HEK293 (cell line): ENCODE results near the gene PPP1R10.

ENCODE experiments used
- CTCF ChIA-PET: fragments of 350-600 bp; formaldehyde crosslinking; extraction: SDS; loops from one replicate; lab custom pipeline; 2021; ENCODE audit warnings: antibody characterized with exemption; lab: Yijun Ruan, JAX
- POLR2A ChIA-PET: fragments of 300-600 bp; formaldehyde crosslinking; extraction: SDS; loops from one replicate; lab custom pipeline; 2020; ENCODE audit warnings: antibody characterized with exemption, inconsistent platforms; lab: Yijun Ruan, JAX
- H3K27ac ChIP-seq: fragments of 200-500 bp; sonication (Bioruptor generic); 2 replicates; pipeline ENCODE4 v1.5.1; 2014; ENCODE audit warnings: low read depth, low read length, control low read depth, inconsistent platforms; ENCODE audit errors: extremely low read depth
- H3K36me3 ChIP-seq, 2 experiments: fragments of 200-500 bp in 1 of 2; sonication (Bioruptor generic) in 1 of 2; 1 replicate in 1 of 2; 2 replicates in 1 of 2; pipeline ENCODE4 v1.5.1; 2014 to 2017; ENCODE audit warnings: inconsistent platforms in 2 of 2, low read length in 2 of 2; ENCODE audit not compliant: control insufficient read depth in 2 of 2, insufficient read depth in 1 of 2
- H3K4me1 ChIP-seq: fragments of 200-500 bp; sonication (Bioruptor generic); 2 replicates; pipeline ENCODE4 v1.5.1; 2014; ENCODE audit warnings: mild to moderate bottlenecking, low read length, inconsistent platforms; ENCODE audit not compliant: control insufficient read depth, insufficient read depth
- H3K4me3 ChIP-seq: 2 replicates; pipeline ENCODE4 v1.5.1; 2011; ENCODE audit warnings: low read depth, mild to moderate bottlenecking, control low read depth, low read length, moderate library complexity
- H3K9me3 ChIP-seq: fragments of 200-500 bp; sonication (Bioruptor generic); 2 replicates; pipeline ENCODE4 v1.5.1; 2014; ENCODE audit warnings: low read depth, low read length, inconsistent platforms; ENCODE audit not compliant: control insufficient read depth, insufficient read depth
- INSM2 ChIP-seq: fragments of 450-650 bp; formaldehyde crosslinking; IDR thresholded peaks from 2 replicates; pipeline ENCODE4 v1.5.1; 2016; ENCODE audit warnings: missing biosample characterization, missing genetic modification characterization
- KLF1 ChIP-seq: fragments of 450-650 bp; formaldehyde crosslinking; IDR thresholded peaks from 2 replicates; pipeline ENCODE4 v1.5.1; 2016; ENCODE audit warnings: missing biosample characterization, missing genetic modification characterization
- KLF10 ChIP-seq: fragments of 450-650 bp; IDR thresholded peaks from 2 replicates; pipeline ENCODE4 v1.5.1; 2018; ENCODE audit warnings: missing biosample characterization, mild to moderate bottlenecking, missing genetic modification characterization
- MYNN ChIP-seq: fragments of 450-650 bp; formaldehyde crosslinking; IDR thresholded peaks from 2 replicates; pipeline ENCODE4 v1.5.1; 2016; ENCODE audit warnings: missing biosample characterization, missing genetic modification characterization, borderline replicate concordance
- SCRT2 ChIP-seq: fragments of 450-650 bp; formaldehyde crosslinking; IDR thresholded peaks from 2 replicates; pipeline ENCODE4 v1.5.1; 2016; ENCODE audit warnings: missing biosample characterization, missing genetic modification characterization
- YY1 ChIP-seq: fragments of 450-650 bp; formaldehyde crosslinking; IDR thresholded peaks from 2 replicates; pipeline ENCODE4 v1.5.1; 2018; ENCODE audit warnings: missing biosample characterization, missing genetic modification characterization
- ZBTB49 ChIP-seq: fragments of 450-650 bp; formaldehyde crosslinking; IDR thresholded peaks from 2 replicates; pipeline ENCODE4 v1.5.1; 2016; ENCODE audit warnings: missing biosample characterization, missing genetic modification characterization, low read depth
- ZFHX2 ChIP-seq: fragments of 450-650 bp; formaldehyde crosslinking; conservative IDR thresholded peaks from 2 replicates; pipeline ENCODE4 v1.5.1; 2016; ENCODE audit warnings: missing biosample characterization, missing genetic modification characterization
- ZFP37 ChIP-seq: fragments of 450-650 bp; formaldehyde crosslinking; IDR thresholded peaks from 2 replicates; pipeline ENCODE4 v1.5.1; 2016; ENCODE audit warnings: missing biosample characterization, missing genetic modification characterization
- ZIC2 ChIP-seq: fragments of 450-650 bp; formaldehyde crosslinking; IDR thresholded peaks from 2 replicates; pipeline ENCODE4 v1.5.1; 2016; ENCODE audit warnings: missing biosample characterization, missing genetic modification characterization
- ZNF140 ChIP-seq: fragments of 450-650 bp; formaldehyde crosslinking; IDR thresholded peaks from 2 replicates; pipeline ENCODE4 v1.5.1; 2016; ENCODE audit warnings: missing biosample characterization, missing genetic modification characterization
- ZNF202 ChIP-seq: fragments of 450-650 bp; formaldehyde crosslinking; IDR thresholded peaks from 2 replicates; pipeline ENCODE4 v1.5.1; 2016; ENCODE audit warnings: missing biosample characterization, missing genetic modification characterization, borderline replicate concordance
- ZNF341 ChIP-seq: fragments of 450-650 bp; formaldehyde crosslinking; IDR thresholded peaks from 2 replicates; pipeline ENCODE4; 2016; ENCODE audit warnings: low read depth, missing biosample characterization, missing genetic modification characterization
- ZNF391 ChIP-seq: fragments of 450-650 bp; formaldehyde crosslinking; IDR thresholded peaks from 2 replicates; pipeline ENCODE4 v1.5.1; 2016; ENCODE audit warnings: low read depth, missing biosample characterization, missing genetic modification characterization, borderline replicate concordance
- ZNF394 ChIP-seq: fragments of 450-650 bp; formaldehyde crosslinking; IDR thresholded peaks from 2 replicates; pipeline ENCODE4 v1.5.1; 2016; ENCODE audit warnings: missing biosample characterization, missing genetic modification characterization, mild to moderate bottlenecking, moderate library complexity, borderline replicate concordance
- ZNF423 ChIP-seq: fragments of 450-650 bp; formaldehyde crosslinking; IDR thresholded peaks from 2 replicates; pipeline ENCODE4 v1.5.1; 2016; ENCODE audit warnings: missing biosample characterization, missing genetic modification characterization
- ZNF521 ChIP-seq: fragments of 450-650 bp; formaldehyde crosslinking; IDR thresholded peaks from 2 replicates; pipeline ENCODE4 v1.5.1; 2017; ENCODE audit warnings: missing biosample characterization, mild to moderate bottlenecking, missing genetic modification characterization
- ZNF558 ChIP-seq: fragments of 450-650 bp; formaldehyde crosslinking; IDR thresholded peaks from 2 replicates; pipeline ENCODE4 v1.5.1; 2016; ENCODE audit warnings: missing biosample characterization, missing genetic modification characterization
- ZNF560 ChIP-seq: fragments of 450-650 bp; formaldehyde crosslinking; IDR thresholded peaks from 2 replicates; pipeline ENCODE4 v1.5.1; 2017; ENCODE audit warnings: missing biosample characterization, missing genetic modification characterization, borderline replicate concordance
- ZNF639 ChIP-seq: fragments of 450-650 bp; formaldehyde crosslinking; IDR thresholded peaks from 2 replicates; pipeline ENCODE4 v1.5.1; 2016; ENCODE audit warnings: missing biosample characterization, missing genetic modification characterization
- ZNF660 ChIP-seq: fragments of 450-650 bp; IDR thresholded peaks from 2 replicates; pipeline ENCODE4 v1.5.1; 2018; ENCODE audit warnings: missing biosample characterization, mild to moderate bottlenecking, missing genetic modification characterization
- ZNF704 ChIP-seq: fragments of 450-650 bp; formaldehyde crosslinking; IDR thresholded peaks from 2 replicates; pipeline ENCODE4 v1.5.1; 2016; ENCODE audit warnings: missing biosample characterization, missing genetic modification characterization
- ZNF747 ChIP-seq: fragments of 450-650 bp; formaldehyde crosslinking; IDR thresholded peaks from 2 replicates; pipeline ENCODE4 v1.5.1; 2016; ENCODE audit warnings: missing biosample characterization, missing genetic modification characterization
- ZNF843 ChIP-seq: fragments of 450-650 bp; formaldehyde crosslinking; IDR thresholded peaks from 2 replicates; pipeline ENCODE4 v1.5.1; 2016; ENCODE audit warnings: missing biosample characterization, missing genetic modification characterization
- ZSCAN16 ChIP-seq: fragments of 450-650 bp; formaldehyde crosslinking; IDR thresholded peaks from 2 replicates; pipeline ENCODE4 v1.5.1; 2016; ENCODE audit warnings: missing biosample characterization, missing genetic modification characterization
- ZSCAN18 ChIP-seq: fragments of 450-650 bp; formaldehyde crosslinking; IDR thresholded peaks from 2 replicates; pipeline ENCODE4 v1.5.1; 2016; ENCODE audit warnings: missing biosample characterization, missing genetic modification characterization
- ZXDB ChIP-seq: fragments of 450-650 bp; formaldehyde crosslinking; IDR thresholded peaks from 2 replicates; pipeline ENCODE4 v1.5.1; 2016; ENCODE audit warnings: missing biosample characterization, missing genetic modification characterization
- TF ChIP-seq, protein P1 (sequence below): fragments of 450-650 bp; formaldehyde crosslinking; IDR thresholded peaks from 2 replicates; pipeline ENCODE4 v1.5.1; 2016; ENCODE audit warnings: missing biosample characterization, missing genetic modification characterization

The PPP1R10 gene

DNA sequence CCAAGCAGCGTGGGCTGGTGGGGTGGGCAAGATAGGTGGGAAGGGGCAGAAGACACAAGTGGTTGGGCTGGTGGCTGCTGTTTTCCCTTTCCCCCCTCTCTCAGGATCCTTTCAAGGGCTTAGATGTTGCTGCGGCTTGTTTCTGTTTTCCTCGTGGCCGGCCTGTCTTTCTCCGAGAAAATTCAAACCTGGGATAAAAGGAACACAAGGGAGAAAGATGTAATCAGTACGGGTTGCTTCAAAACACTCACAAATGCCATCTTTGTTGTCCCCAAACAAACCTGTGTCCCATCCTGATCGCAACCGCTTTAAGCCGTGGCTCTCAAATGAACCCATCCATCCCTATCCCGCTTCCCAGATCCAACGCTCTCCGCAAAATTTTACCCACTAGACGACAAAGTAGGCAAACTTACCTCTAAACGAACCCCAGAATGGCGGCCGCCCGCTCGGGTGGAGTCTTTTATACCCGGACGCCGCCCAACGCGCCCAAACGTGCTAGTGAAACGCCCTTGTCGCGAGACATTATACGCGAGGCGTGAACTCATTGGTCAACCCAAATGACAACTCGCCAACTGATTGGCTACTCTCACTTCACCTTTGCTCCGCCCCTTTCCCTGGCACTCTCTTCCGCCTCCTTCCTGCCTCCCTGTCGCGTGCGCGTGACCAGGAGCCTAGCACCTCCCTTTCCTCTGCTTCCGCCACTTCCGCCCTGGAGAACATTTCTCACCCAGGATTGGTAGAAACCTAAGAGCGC lies at the start of gene PPP1R10:
Gene PPP1R10, minus strand, starts transcription at position 433 of the 754 bp plus-strand sequence. CDS start 7,299 bp downstream, outside the sequence.
- H3K36me3 ChIP-seq: peaks cover 18 to 43% of the 10 kb centered on the region in 2 experiments; a peak in 2 of 3 replicates
- POLR2A ChIA-PET: interaction anchor here (0.5 to 1.9 kb wide), 15 partner anchors 10 to 542 kb away, joined by 3 to 11 read pairs (median 4); partner anchors contain the start of genes ATAT1, C6orf136, GNL1 and IER3
- CTCF ChIA-PET: interaction anchor here (0.5 to 2.0 kb wide), 7 partner anchors 12 to 404 kb away, joined by 3 to 9 read pairs (median 4); partner anchors contain the start of gene TRIM26
- TF ChIP-seq ZXDB (tag by site-specific recombination) (no peak; the same call in 1 of the 2 replicates), SCRT2 (tag by site-specific recombination) (peak; percentile 43; the same call in 1 of the 2 replicates), ZSCAN18 (peak; percentile 60; the same call in 1 of the 2 replicates), ZNF558 (tag by site-specific recombination) (peak; percentile 74), INSM2 (tag by site-specific recombination) (peak; percentile 82), ZNF747 (tag by site-specific recombination) (0 out of 2 replicates have a peak, but pooled peaks have one; percentile 88), KLF10 (peak; percentile 64), ZNF704 (tag by site-specific recombination) (no peak), YY1 (tag by site-specific recombination) (peak; percentile 91), ZIC2 (0 out of 2 replicates have a peak, but pooled peaks have one; percentile 22), MYNN (tag by site-specific recombination) (no peak), ZNF843 (tag by site-specific recombination) (peak; percentile 75), ZFHX2 (tag by site-specific recombination) (peak; percentile 35), ZNF660 (peak; percentile 94), ZNF140 (tag by site-specific recombination) (no peak), ZNF394 (tag by site-specific recombination) (peak; percentile 56), ZNF560 (no peak), ZSCAN16 (tag by site-specific recombination) (no peak), ZFP37 (tag by site-specific recombination) (peak; percentile 90), ZNF391 (peak; percentile 95), ZNF521 (tag by site-specific recombination) (no peak), ZNF639 (tag by site-specific recombination) (peak; percentile 83), ZNF202 (no peak), ZNF341 (tag by site-specific recombination) (peak; percentile 77; the same call in 1 of the 2 replicates), ZBTB49 (tag by site-specific recombination) (no peak), KLF1 (tag by site-specific recombination) (peak; percentile 99), ZNF423 (tag by site-specific recombination) (no peak)
- TF ChIP-seq, protein P1, sequence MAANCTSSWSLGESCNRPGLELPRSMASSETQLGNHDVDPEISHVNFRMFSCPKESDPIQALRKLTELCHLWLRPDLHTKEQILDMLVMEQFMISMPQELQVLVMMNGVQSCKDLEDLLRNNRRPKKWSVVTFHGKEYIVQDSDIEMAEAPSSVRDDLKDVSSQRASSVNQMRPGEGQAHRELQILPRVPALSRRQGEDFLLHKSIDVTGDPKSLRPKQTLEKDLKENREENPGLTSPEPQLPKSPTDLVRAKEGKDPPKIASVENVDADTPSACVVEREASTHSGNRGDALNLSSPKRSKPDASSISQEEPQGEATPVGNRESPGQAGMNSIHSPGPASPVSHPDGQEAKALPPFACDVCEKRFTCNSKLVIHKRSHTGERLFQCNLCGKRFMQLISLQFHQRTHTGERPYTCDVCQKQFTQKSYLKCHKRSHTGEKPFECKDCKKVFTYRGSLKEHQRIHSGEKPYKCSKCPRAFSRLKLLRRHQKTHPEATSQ (tag by site-specific recombination): peak; percentile 59; the same call in 1 of the 2 replicates

More for the DNA sequence above, at the start of gene PPP1R10:
- no peaks in the 10 kb centered on the region for H3K9me3 ChIP-seq
- peaks cover 18% of the 10 kb centered on the region for H3K4me1 ChIP-seq
- peak within 1 kb of the TSS; percentile 91 for H3K4me3 ChIP-seq
- peak within 1 kb of the TSS; percentile 88 for H3K27ac ChIP-seq
